HepG2 (cell line): ENCODE measurements around the gene NECAB2. TPM values are rescaled to one million over a fixed set of nuclear protein-coding genes. Genes with fewer than 3 reads are reported as not detected.
A peak's percentile ranks its signal among the peaks of the same experiment; 100 is the strongest.

Experiments used
- ATAC-seq: fragments of 200-7000 bp; cut with Tn5 transposase; 3 replicates; pipeline ENCODE4 v1.9.1; 2020; ENCODE audit warnings: mild to moderate bottlenecking, moderate library complexity
- BruUV-seq: library from RNA; stranded (reverse); fragments of 400-500 nt; replicated peaks from 2 replicates; lab custom pipeline; 2021; lab: Mats Ljungman, UMichigan
- CTCF ChIA-PET: fragments of 300-600 bp; formaldehyde crosslinking; extraction: SDS; loops from one replicate; lab custom pipeline; 2021; ENCODE audit warnings: low total read pairs, inconsistent platforms, low intra/inter-chr PET ratio; lab: Yijun Ruan, JAX
- POLR2A ChIA-PET: fragments of 350-600 bp; sonication (Branson Sonifier 250); formaldehyde crosslinking; loops from one replicate; lab custom pipeline; 2020; ENCODE audit warnings: antibody characterized with exemption, inconsistent platforms; lab: Yijun Ruan, JAX
- DNase-seq: peaks from one replicate; pipeline ENCODE4 v3.0.0-alpha.2; 2015; ENCODE audit warnings: low spot score
- FAIRE-seq: peaks from 3 replicates; lab custom pipeline; 2011; peaks lifted over from hg19 to GRCh38; lab: Jason Lieb, UNC
- H2AFZ ChIP-seq: one replicate; pipeline ENCODE4 v1.6.1; 2011; ENCODE audit warnings: low read length, inconsistent platforms
- H3K27ac ChIP-seq: fragments of 300-600 bp; 3 replicates; pipeline ENCODE4 v1.8.0; 2011; ENCODE audit warnings: mixed run types, mild to moderate bottlenecking, mixed read lengths, low read length, inconsistent platforms; ENCODE audit not compliant: insufficient read depth; ENCODE audit errors: extremely low read length
- H3K27me3 ChIP-seq, 2 experiments: fragments of 200-600 bp in 1 of 2; 2 replicates in 1 of 2; 3 replicates in 1 of 2; pipeline versions ENCODE4 v1.6.0 to v1.8.0; 2011; ENCODE audit warnings: low read length in 2 of 2, mild to moderate bottlenecking in 2 of 2, moderate library complexity in 2 of 2, inconsistent platforms in 1 of 2; ENCODE audit not compliant: insufficient read depth in 2 of 2, control insufficient read depth in 1 of 2
- H3K36me3 ChIP-seq, 2 experiments: fragments of 200-600 bp in 1 of 2; replicated peaks in 1 of 2; 2 replicates in 1 of 2; 3 replicates in 1 of 2; pipeline versions ENCODE4 v1.5.1 to v1.8.0; 2011; ENCODE audit warnings: low read length in 2 of 2, inconsistent platforms in 1 of 2; ENCODE audit not compliant: insufficient read depth in 2 of 2, control insufficient read depth in 1 of 2
- H3K4me1 ChIP-seq: 2 replicates; pipeline ENCODE4 v1.5.1; 2012; ENCODE audit warnings: low read length, inconsistent platforms; ENCODE audit not compliant: insufficient read depth
- H3K4me2 ChIP-seq: 2 replicates; pipeline ENCODE4 v1.6.0; 2011; ENCODE audit warnings: low read depth, low read length, inconsistent platforms
- H3K4me3 ChIP-seq, 3 experiments: fragments of 200-600 bp in 1 of 3; sonication (generic), shearing (Covaris generic) in 1 of 3; replicated peaks in 1 of 3; 2 replicates each; pipeline ENCODE4 v1.5.1; 2011 to 2016; ENCODE audit warnings: low read length in 3 of 3, inconsistent platforms in 2 of 3, low read depth in 2 of 3, mild to moderate bottlenecking in 2 of 3, control low read depth in 1 of 3, mixed read lengths in 1 of 3; ENCODE audit not compliant: insufficient read depth in 1 of 3
- H3K79me2 ChIP-seq: one replicate; pipeline ENCODE4 v1.6.1; 2011; ENCODE audit warnings: low read length, inconsistent platforms; ENCODE audit not compliant: insufficient read depth
- H3K9ac ChIP-seq: 2 replicates; pipeline ENCODE4 v1.6.0; 2011; ENCODE audit warnings: mild to moderate bottlenecking, low read depth, low read length, inconsistent platforms; ENCODE audit not compliant: insufficient read depth
- H3K9me3 ChIP-seq: 2 replicates; pipeline ENCODE4 v1.5.1; 2012; ENCODE audit warnings: mild to moderate bottlenecking, low read length
- H4K20me1 ChIP-seq: 2 replicates; pipeline ENCODE4 v1.6.0; 2011; ENCODE audit warnings: inconsistent platforms, mild to moderate bottlenecking, low read length, moderate library complexity; ENCODE audit not compliant: insufficient read depth
- TERF1 ChIP-seq: sonication (generic); formaldehyde crosslinking; IDR thresholded peaks from 2 replicates; pipeline ENCODE4 v1.8.0; 2022; ENCODE audit warnings: mild to moderate bottlenecking, missing genetic modification reagents, moderate library complexity
- ZKSCAN1 ChIP-seq: fragments of 150-350 bp; IDR thresholded peaks from 2 replicates; pipeline ENCODE4 v1.6.1; 2014; ENCODE audit warnings: low read length
- ZMYM3 ChIP-seq: sonication (generic); formaldehyde crosslinking; IDR thresholded peaks from 2 replicates; pipeline ENCODE4 v1.5.1; 2020; ENCODE audit warnings: mild to moderate bottlenecking, missing genetic modification reagents
- ZUFSP ChIP-seq: sonication (generic); formaldehyde crosslinking; IDR thresholded peaks from 2 replicates; pipeline ENCODE4 v1.9.0; 2021; ENCODE audit warnings: missing genetic modification reagents, mild to moderate bottlenecking, borderline replicate concordance
- WGBS: methylation state at CpG from one replicate; pipeline ENCODE4 v1.1.6; 2017; ENCODE audit warnings: low lambda C conversion rate; 5-methylcytosine and 5-hydroxymethylcytosine counted together
- in situ Hi-C: cut with HindIII; loops from 2 replicates; pipeline ENCODE4 v1.10.0; 2017; ENCODE audit warnings: low pct_unique_long_range_greater_than_20kb; ENCODE audit not compliant: extremely low pct_ligation_motif_present
- intact Hi-C: fragments of 100-400 bp; cut with micrococcal nuclease; formaldehyde crosslinking; loops from one replicate; pipeline ENCODE4 v1.10.0; 2022; ENCODE audit not compliant: unreplicated experiment
- polyA plus RNA-seq, 8 experiments: library from polyadenylated mRNA; depleted of rRNA in 3 of 8; stranded (reverse) in 7 of 8; unstranded in 1 of 8; fragments of >200 nt; fragmentation: Illumina TruSeq in 4 of 8; extraction: Trizol in 4 of 8; gene quantifications; 2 replicates each; pipeline versions ENCODE4 v1.2.1 to v1.2.3, GENCODE V29; 2011 to 2016; ENCODE audit warnings: low read depth in 4 of 8, missing spikeins in 1 of 8, mixed read lengths in 1 of 8; ENCODE audit not compliant: insufficient read depth in 1 of 8
- total RNA-seq, 5 experiments: library from RNA; depleted of rRNA; stranded (reverse); fragments of >200 nt; fragmentation: Illumina TruSeq; extraction: Trizol; gene quantifications; 2 replicates each; pipeline ENCODE4 v1.2.3, GENCODE V29; 2016; ENCODE audit warnings: low read depth in 1 of 5

NECAB2 gene
- total and polyA plus RNA-seq, 2 of the 13 experiments (the other 11 are each of a cell fraction or from before 2014, with no cell fraction given): 0.21 to 0.49 TPM

- intact Hi-C loops: loop anchor here (5.0 kb wide), 2 partner anchors 69 to 934 kb away; partner anchors contain the start of gene SLC38A8
These were observed 5.7 kb downstream of the NECAB2 start for GRCh38 chr16:83973581-83974385.

More at GRCh38 chr16:83973581-83974385, 5.7 kb downstream of the NECAB2 start:
- Histone ChIP-seq H3K4me1 (peaks cover 17% of the 10 kb centered on the region), H4K20me1 (peaks cover 3% of the 10 kb centered on the region; the same call in 1 of the 2 replicates), H3K9me3 (peaks cover 13% of the 10 kb centered on the region), H3K4me3 (no peak overlapping the region), H3K79me2 (no peaks in the 10 kb centered on the region), H3K4me2 (no peak overlapping the region), H2AFZ (no peak overlapping the region), H3K27me3 (peaks cover 5 to 53% of the 10 kb centered on the region in 2 experiments; a peak in 4 of 5 replicates), H3K36me3 (no peaks in the 10 kb centered on the region)
- WGBS: 46% methylated on average over 14 of the region's 22 CpGs
- CTCF ChIA-PET: no interaction called here
- BruUV-seq: no TSS peak
- in situ Hi-C loops: loop anchor here (25.0 kb wide), 1 partner anchor 214 kb away; the partner anchor contains the start of genes ADAD2 and TAF1C
- no peak for DNase-seq
- no peak for TF ChIP-seq ZUFSP
- no peak for TF ChIP-seq ZMYM3 (CRISPR knock-in tag)
- TF ChIP-seq ZKSCAN1: peak; percentile 66; the same call in 1 of the 2 replicates
- no peak for TF ChIP-seq TERF1 (CRISPR knock-in tag)
- TF ChIP-seq, all 625 proteins: peak for 1
- POLR2A ChIA-PET: no interaction called here
- FAIRE-seq (no peak), ATAC-seq (no peak)
- Histone ChIP-seq H3K9ac (no peak overlapping the region), H3K27ac (no peak overlapping the region)
